GM19328 (cell line): ENCODE results near the gene DIO1.

Experiments used
- ATAC-seq: cut with Tn5 transposase; IDR thresholded peaks from one replicate; pipeline ENCODE4 v1.9.1; 2021; ENCODE audit warnings: mild to moderate bottlenecking, moderate library complexity; ENCODE audit not compliant: unreplicated experiment

The DIO1 gene

GRCh38 chr1:53892911-53893310 lies 1.1 kb upstream of the DIO1 start:
- no peak for ATAC-seq

- ATAC-seq = no peak
Measured at GRCh38 chr1:53894644-53895043, 657 bp downstream of the DIO1 start.

- no peak for ATAC-seq
Measured at GRCh38 chr1:53895421-53895820, 1.4 kb downstream of the DIO1 start.

DNA sequence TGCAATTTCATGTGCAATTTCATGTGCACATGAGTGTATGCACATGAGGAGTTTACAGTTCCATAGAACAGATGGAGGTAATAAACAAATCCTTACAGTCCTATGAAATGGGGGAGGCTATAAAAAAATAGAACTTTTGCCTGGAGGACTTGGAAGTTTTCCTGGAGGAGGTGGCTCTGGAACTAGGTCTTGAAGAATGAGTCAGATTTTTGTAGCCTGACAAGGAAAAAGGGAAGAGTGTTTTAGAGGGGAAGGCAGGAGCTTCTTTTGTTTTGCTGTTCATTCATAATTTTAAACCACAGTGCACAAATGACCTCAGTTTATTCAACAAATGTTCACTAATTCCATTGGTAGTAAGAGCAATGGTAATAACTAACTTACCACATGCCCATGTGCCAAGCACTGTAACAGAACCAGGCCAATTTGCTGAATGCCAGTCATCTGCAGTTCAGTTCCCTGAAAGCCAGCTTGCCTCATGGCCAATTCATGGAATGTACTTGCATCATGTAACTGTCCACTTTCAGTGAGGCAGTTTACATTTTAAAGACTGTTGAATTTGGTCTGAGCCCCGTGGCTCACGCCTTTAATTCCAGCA lies 2.7 kb downstream of the DIO1 start:
- no peak for ATAC-seq

DNA sequence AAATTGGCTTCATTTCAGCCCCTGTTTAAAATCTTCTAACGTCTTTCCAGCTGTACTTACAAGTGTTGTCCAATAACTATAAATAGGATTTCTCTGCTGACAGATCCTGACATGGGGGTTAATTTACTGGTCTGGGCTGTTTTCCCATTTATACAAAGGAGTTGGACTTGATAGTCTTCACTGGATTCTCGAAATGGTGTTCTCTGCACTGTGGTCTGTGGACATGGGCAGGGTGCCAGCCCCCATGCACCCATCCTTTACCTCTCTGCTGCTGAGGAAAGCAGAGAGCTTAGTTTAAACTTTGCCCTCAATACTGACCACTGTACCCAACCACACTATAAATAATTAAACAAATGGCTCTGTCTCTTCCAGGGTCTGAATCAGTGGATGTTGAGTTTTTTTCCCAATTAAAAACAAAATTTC lies 5.2 kb downstream of the DIO1 start:
- ATAC-seq = no peak

- ATAC-seq = no peak
Measured at GRCh38 chr1:53899708-53900107, 5.7 kb downstream of the DIO1 start.

- no peak for ATAC-seq
Measured at GRCh38 chr1:53902235-53903138, 8.5 kb downstream of the DIO1 start.

GRCh38 chr1:53905509-53905908 lies 11.5 kb downstream of the DIO1 start:
- ATAC-seq = no peak

- ATAC-seq = no peak
Measured at GRCh38 chr1:53906121-53906520, 12.1 kb downstream of the DIO1 start.

DNA sequence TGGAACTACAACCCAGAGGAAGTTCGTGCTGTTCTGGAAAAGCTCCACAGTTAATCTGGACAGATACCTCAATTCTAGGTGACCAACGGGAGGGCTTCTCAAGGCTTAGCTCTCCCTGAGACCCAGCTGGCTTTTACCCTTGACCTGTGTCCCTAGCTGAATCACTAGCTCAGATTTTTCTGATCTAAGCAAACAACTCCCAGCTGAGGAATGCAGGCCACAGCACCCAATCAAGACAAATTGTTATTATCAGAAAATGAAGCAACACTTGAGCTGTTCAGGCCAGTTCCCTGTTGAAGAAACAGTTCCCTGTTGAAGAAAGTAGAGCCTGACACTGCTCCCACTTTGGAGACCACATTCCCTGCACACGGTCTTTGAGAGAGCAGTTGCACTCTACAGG lies 16.0 kb downstream of the DIO1 start:
- no peak for ATAC-seq

- no peak for ATAC-seq
Measured at GRCh38 chr1:53911442-53911841, 17.5 kb downstream of the DIO1 start.

- ATAC-seq = no peak
Measured at GRCh38 chr1:53913352-53914033, 19.5 kb downstream of the DIO1 start.

GRCh38 chr1:53918343-53918742 lies 24.4 kb downstream of the DIO1 start:
- no peak for ATAC-seq

- no peak for ATAC-seq
Measured at GRCh38 chr1:53919675-53920066, 25.7 kb downstream of the DIO1 start.

GRCh38 chr1:53927376-53927881 lies 33.4 kb downstream of the DIO1 start:
- no peak for ATAC-seq

DNA sequence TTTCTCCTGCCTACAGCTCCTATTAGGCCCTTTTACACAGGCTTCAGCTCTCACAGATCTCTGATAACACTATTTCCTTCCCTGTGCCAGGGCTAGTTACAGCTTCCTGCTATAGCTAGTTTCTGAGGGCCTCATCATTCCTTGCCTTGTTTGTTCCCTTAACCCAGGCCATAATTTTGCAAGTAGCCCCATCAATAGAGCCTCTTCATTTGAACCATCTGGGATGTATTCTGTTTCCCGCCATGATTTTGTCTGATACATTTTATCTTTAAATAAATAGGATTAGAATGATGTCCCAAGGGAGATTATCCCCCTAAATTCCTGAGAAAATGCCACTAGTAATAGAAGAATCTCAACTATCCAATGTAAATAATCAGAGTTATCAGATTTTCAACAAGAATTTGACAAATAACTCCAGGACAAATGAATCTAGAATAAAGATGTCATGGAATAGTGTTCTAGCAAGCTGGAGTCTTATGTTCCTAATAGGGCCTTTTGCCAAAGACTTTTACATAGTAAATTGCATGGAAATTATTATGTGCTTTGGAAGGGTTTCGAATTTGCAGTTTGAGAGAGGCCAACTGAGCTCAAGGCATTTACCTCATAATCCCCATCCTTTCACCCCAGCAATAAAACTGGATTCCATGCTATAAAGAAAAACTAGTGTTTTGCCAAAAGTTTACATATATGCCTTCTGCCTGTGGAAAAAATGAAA lies 35.4 kb downstream of the DIO1 start:
- ATAC-seq = no peak

DNA sequence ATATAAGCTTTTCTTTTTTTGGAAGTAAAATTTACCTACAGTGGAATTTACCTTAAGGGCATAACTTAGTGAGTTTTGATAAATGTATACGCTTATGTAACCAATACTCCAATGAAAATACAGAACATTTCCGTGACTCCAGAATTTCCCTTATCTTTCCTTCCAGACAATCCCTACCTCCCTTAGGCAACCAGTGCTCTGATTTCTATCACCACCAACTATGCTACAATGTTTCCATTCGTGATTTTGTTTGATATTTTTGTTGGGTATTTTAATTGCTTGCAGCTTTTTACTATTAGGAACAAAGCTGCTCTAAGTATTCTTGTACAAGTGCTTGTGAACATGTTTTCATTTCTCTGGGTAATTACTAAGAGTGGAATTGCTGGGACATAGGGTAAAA lies 36.9 kb downstream of the DIO1 start:
- no peak for ATAC-seq

- no peak for ATAC-seq
Measured at GRCh38 chr1:53931523-53931922, 37.5 kb downstream of the DIO1 start.

DNA sequence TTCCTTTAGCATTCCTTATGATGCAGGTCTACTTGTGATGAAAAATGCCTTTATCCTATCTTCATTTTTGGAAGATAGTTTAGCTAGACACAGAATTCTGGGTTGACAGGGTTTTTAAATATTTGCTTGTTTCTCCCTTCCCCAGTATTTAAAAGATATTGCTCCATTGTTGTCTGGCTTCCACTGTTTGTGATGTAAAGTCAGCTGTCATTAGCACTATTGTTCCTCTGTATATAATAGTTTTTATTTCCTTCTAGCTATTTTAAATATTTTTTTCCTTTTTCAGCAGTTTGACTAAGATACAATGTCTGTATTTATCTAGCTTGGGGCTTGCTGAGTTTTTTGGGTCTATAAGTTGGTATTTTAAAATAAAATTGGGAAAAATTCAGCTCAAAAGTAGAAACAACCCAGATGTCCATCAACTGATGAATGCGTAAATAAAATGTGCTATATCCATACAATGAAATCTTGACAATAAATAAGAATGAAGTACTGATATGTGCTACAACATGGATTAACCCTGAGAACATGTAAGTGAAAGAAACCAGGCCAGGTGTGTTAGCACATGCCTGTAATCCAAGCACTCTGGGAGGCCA lies 40.3 kb downstream of the DIO1 start:
- no peak for ATAC-seq

- ATAC-seq = no peak
Measured at GRCh38 chr1:53936430-53936829, 42.4 kb downstream of the DIO1 start.
